Activated T-cell treated with anti-CD3 and anti-CD28 coated beads, Interleukin-2, amount 50 U/mL, for 4 hours (primary cell): ENCODE results near the gene SORCS1. TPM values are rescaled to one million over a fixed set of nuclear protein-coding genes. Genes with fewer than 3 reads are reported as not detected.

ENCODE experiments used
- ATAC-seq, 2 donors: fragments of 200-7000 bp; cut with Tn5 transposase; one replicate each; pipeline ENCODE4 v1.10.0; 2021
- DNase-seq: peaks from one replicate; pipeline ENCODE4 v3.0.0-alpha.2; 2020
- H3K27me3 Mint-ChIP-seq: one replicate; pipeline ENCODE4 v1.8.0; 2021; ENCODE audit warnings: low read depth, mixed read lengths
- H3K36me3 Mint-ChIP-seq: one replicate; pipeline ENCODE4 v1.8.0; 2022; ENCODE audit warnings: mixed read lengths; ENCODE audit not compliant: insufficient read depth
- H3K4me1 Mint-ChIP-seq: one replicate; pipeline ENCODE4 v1.8.0; 2021; ENCODE audit warnings: low read depth, mixed read lengths
- H3K4me3 Mint-ChIP-seq: one replicate; pipeline ENCODE4 v1.8.0; 2021; ENCODE audit warnings: mild to moderate bottlenecking, moderate library complexity, mixed read lengths
- H3K9me3 Mint-ChIP-seq: one replicate; pipeline ENCODE4 v1.8.0; 2021; ENCODE audit warnings: mixed read lengths
- total RNA-seq, 3 donors: library from RNA; stranded (reverse); gene quantifications; one replicate each; pipeline ENCODE4 v1.2.1, GENCODE V29; 2021

The SORCS1 gene
- total RNA-seq, 3 donors from 2014 or later, result not detected

GRCh38 chr10:106535304-106535953 lies 629.1 kb downstream of the SORCS1 start:
- no peak overlapping the region for H3K4me3 Mint-ChIP-seq
- no peaks in the 10 kb centered on the region for H3K27me3 Mint-ChIP-seq
- H3K4me1 Mint-ChIP-seq, result no peaks in the 10 kb centered on the region
- ATAC-seq, result no peak
- H3K36me3 Mint-ChIP-seq, result no peaks in the 10 kb centered on the region
- H3K9me3 Mint-ChIP-seq, result peaks cover 3% of the 10 kb centered on the region
- DNase-seq, result no peak

- Mint-ChIP-seq H3K27me3 (no peaks in the 10 kb centered on the region), H3K4me1 (no peaks in the 10 kb centered on the region), H3K36me3 (no peaks in the 10 kb centered on the region), H3K4me3 (no peak overlapping the region), H3K9me3 (peaks cover 2% of the 10 kb centered on the region)
- no peak for DNase-seq
- no peak for ATAC-seq
Observed at GRCh38 chr10:106534441-106534840, 630.1 kb downstream of the SORCS1 start.

- no peaks in the 10 kb centered on the region for H3K27me3 Mint-ChIP-seq
- no peaks in the 10 kb centered on the region for H3K36me3 Mint-ChIP-seq
- H3K4me1 Mint-ChIP-seq, result no peaks in the 10 kb centered on the region
- H3K9me3 Mint-ChIP-seq, result peaks cover 6% of the 10 kb centered on the region
- ATAC-seq (no peak), DNase-seq (no peak)
- no peak overlapping the region for H3K4me3 Mint-ChIP-seq
Observed at GRCh38 chr10:106528702-106529101, 635.8 kb downstream of the SORCS1 start.

- Mint-ChIP-seq H3K4me1 (no peaks in the 10 kb centered on the region), H3K36me3 (no peaks in the 10 kb centered on the region), H3K9me3 (peaks cover 9% of the 10 kb centered on the region), H3K4me3 (no peak overlapping the region), H3K27me3 (no peaks in the 10 kb centered on the region)
- ATAC-seq (no peak), DNase-seq (no peak)
Observed at GRCh38 chr10:106525835-106526234, 638.7 kb downstream of the SORCS1 start.
